OCI-LY7 (cell line): ENCODE data around the gene BORCS8.

Source experiments
- EZH2phosphoT487 ChIP-seq: fragments of 200-600 bp; sonication (generic); IDR thresholded peaks from 2 replicates; pipeline ENCODE4 v1.6.1; 2018; ENCODE audit warnings: low read depth, borderline replicate concordance, mild to moderate bottlenecking, mixed run types, antibody characterized with exemption, low read length, moderate library complexity, mixed read lengths
- TF ChIP-seq, protein P1 (sequence below): fragments of 200-600 bp; sonication (generic); conservative IDR thresholded peaks from 2 replicates; pipeline ENCODE4 v1.5.1; 2014; ENCODE audit warnings: mild to moderate bottlenecking, antibody characterized with exemption, low read length, moderate library complexity, mixed read lengths

DNA sequence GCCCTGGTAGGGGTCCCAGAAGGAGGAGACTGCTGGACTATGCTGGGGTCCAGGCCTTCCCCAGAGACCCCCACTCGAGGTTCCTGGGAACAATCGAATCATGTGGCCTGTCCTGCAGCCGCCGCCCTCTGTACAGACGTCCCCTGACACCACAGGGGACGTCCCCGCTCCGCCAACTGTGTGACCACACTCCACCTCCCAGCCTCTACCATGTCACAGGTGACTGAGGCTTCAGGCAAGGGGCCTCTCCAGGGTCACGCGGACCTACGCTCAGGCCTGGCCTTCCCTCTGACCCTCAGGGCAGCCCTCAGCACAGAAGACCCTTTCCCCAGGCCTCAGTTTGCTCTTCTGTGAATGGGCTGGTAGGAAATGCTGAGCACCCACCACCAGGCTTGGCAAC, 40.5 kb downstream of the BORCS8 start:
- TF ChIP-seq, protein P1, sequence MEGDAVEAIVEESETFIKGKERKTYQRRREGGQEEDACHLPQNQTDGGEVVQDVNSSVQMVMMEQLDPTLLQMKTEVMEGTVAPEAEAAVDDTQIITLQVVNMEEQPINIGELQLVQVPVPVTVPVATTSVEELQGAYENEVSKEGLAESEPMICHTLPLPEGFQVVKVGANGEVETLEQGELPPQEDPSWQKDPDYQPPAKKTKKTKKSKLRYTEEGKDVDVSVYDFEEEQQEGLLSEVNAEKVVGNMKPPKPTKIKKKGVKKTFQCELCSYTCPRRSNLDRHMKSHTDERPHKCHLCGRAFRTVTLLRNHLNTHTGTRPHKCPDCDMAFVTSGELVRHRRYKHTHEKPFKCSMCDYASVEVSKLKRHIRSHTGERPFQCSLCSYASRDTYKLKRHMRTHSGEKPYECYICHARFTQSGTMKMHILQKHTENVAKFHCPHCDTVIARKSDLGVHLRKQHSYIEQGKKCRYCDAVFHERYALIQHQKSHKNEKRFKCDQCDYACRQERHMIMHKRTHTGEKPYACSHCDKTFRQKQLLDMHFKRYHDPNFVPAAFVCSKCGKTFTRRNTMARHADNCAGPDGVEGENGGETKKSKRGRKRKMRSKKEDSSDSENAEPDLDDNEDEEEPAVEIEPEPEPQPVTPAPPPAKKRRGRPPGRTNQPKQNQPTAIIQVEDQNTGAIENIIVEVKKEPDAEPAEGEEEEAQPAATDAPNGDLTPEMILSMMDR, result no peak
- no peak for TF ChIP-seq EZH2phosphoT487
